ENCODE results near the gene UGT1A7.
"Not testable (repeated sequence)": the region's sequence is repeated elsewhere in the genome, so short reads cannot be mapped to it uniquely, and the experiment has no call there.

The UGT1A7 gene

GRCh38 chr2:233714121-233714520, 32.4 kb downstream of the UGT1A7 start:
- DNase-seq: no peak

- DNase-seq: no peak
Observed at GRCh38 chr2:233718552-233718951, 36.9 kb downstream of the UGT1A7 start, which contains the start of gene UGT1A4. UGT1A4 (plus strand) TSS chr2:233718736; CDS start chr2:233718821, 85 bp downstream.

- no peak for DNase-seq
Observed at GRCh38 chr2:233728723-233729301, 47.1 kb downstream of the UGT1A7 start, which contains the start of gene UGT1A3. UGT1A3 (plus strand) TSS chr2:233729042; CDS start chr2:233729127, 85 bp downstream.

GRCh38 chr2:233736868-233737653, 55.4 kb downstream of the UGT1A7 start:
- not testable (repeated sequence) for DNase-seq

GRCh38 chr2:233740870-233741269, 59.2 kb downstream of the UGT1A7 start:
- DNase-seq: no peak

- DNase-seq: no peak
Observed at GRCh38 chr2:233743464-233744259, 62.0 kb downstream of the UGT1A7 start.

- DNase-seq: no peak
Observed at GRCh38 chr2:233745073-233745755, 63.5 kb downstream of the UGT1A7 start.

- not testable (repeated sequence) for DNase-seq
Observed at GRCh38 chr2:233745838-233746237, 64.1 kb downstream of the UGT1A7 start.

- DNase-seq: no peak
Observed at GRCh38 chr2:233746475-233747282, 65.0 kb downstream of the UGT1A7 start.

- no peak for DNase-seq
Observed at GRCh38 chr2:233747283-233747544, 65.5 kb downstream of the UGT1A7 start.

GRCh38 chr2:233750689-233751088, 69.0 kb downstream of the UGT1A7 start:
- not testable (repeated sequence) for DNase-seq

GRCh38 chr2:233751212-233752009, 69.7 kb downstream of the UGT1A7 start:
- DNase-seq: not testable (repeated sequence)

GRCh38 chr2:233754872-233755611, 73.3 kb downstream of the UGT1A7 start:
- no peak for DNase-seq

GRCh38 chr2:233756429-233757081, 74.9 kb downstream of the UGT1A7 start:
- no peak for DNase-seq

- no peak for DNase-seq
Observed at GRCh38 chr2:233758141-233758540, 76.4 kb downstream of the UGT1A7 start.

GRCh38 chr2:233758849-233759248, 77.1 kb downstream of the UGT1A7 start:
- DNase-seq: no peak

GRCh38 chr2:233760043-233760442, 78.3 kb downstream of the UGT1A7 start, which contains the start of gene UGT1A1:
UGT1A1 (plus strand) TSS chr2:233760270; CDS start chr2:233760288, 18 bp downstream.
- DNase-seq: no peak

GRCh38 chr2:233761040-233761769, 79.5 kb downstream of the UGT1A7 start:
- no peak for DNase-seq

- no peak for DNase-seq
Observed at GRCh38 chr2:233764264-233764663, 82.6 kb downstream of the UGT1A7 start.
